MCF 10A (cell line): ENCODE results near the gene OXCT2. TPM values are rescaled to one million over a fixed set of nuclear protein-coding genes. Genes with fewer than 3 reads are reported as not detected.
"Not testable (repeated sequence)": the region's sequence is repeated elsewhere in the genome, so short reads cannot be mapped to it uniquely, and the experiment has no call there.

Experiments
- BruUV-seq: library from RNA; stranded (reverse); fragments of 400-500 nt; replicated peaks from 2 replicates; lab custom pipeline; 2021; lab: Mats Ljungman, UMichigan
- CTCF ChIA-PET: fragments of 300-600 bp; sonication (Branson Sonifier 250); formaldehyde crosslinking; extraction: SDS; loops from one replicate; lab custom pipeline; 2021; ENCODE audit warnings: antibody characterized with exemption, inconsistent platforms; lab: Yijun Ruan, JAX
- POLR2A ChIA-PET: fragments of 300-600, 350-650 bp; sonication (Branson Sonifier 250); formaldehyde crosslinking; extraction: SDS; loops from one replicate; lab custom pipeline; 2020; ENCODE audit warnings: antibody characterized with exemption, inconsistent platforms; lab: Yijun Ruan, JAX
- DNase-seq: peaks from one replicate; pipeline ENCODE4 v3.0.0-alpha.2; 2018; ENCODE audit not compliant: unreplicated experiment
- H3K27ac Mint-ChIP-seq: one replicate; pipeline ENCODE4 v1.8.0; 2022; ENCODE audit warnings: mild to moderate bottlenecking, low read depth, mixed read lengths; ENCODE audit not compliant: unreplicated experiment
- H3K27me3 Mint-ChIP-seq: one replicate; pipeline ENCODE4 v1.8.0; 2022; ENCODE audit warnings: mixed read lengths; ENCODE audit not compliant: insufficient read depth, unreplicated experiment
- H3K36me3 Mint-ChIP-seq: one replicate; pipeline ENCODE4 v1.8.0; 2022; ENCODE audit warnings: mild to moderate bottlenecking, moderate library complexity, mixed read lengths; ENCODE audit not compliant: insufficient read depth, unreplicated experiment
- H3K4me1 Mint-ChIP-seq: one replicate; pipeline ENCODE4 v1.8.0; 2022; ENCODE audit warnings: mixed read lengths; ENCODE audit not compliant: insufficient read depth, unreplicated experiment
- H3K4me3 Mint-ChIP-seq: one replicate; pipeline ENCODE4 v1.8.0; 2022; ENCODE audit warnings: mild to moderate bottlenecking, moderate library complexity, mixed read lengths; ENCODE audit not compliant: unreplicated experiment
- H3K9me3 Mint-ChIP-seq: one replicate; pipeline ENCODE4 v1.8.0; 2022; ENCODE audit warnings: mixed read lengths; ENCODE audit not compliant: unreplicated experiment
- CTCF ChIP-seq: fragments of 200-600 bp; IDR thresholded peaks from one replicate; pipeline ENCODE4 v1.8.0; 2022; ENCODE audit warnings: antibody characterized with exemption, mild to moderate bottlenecking; ENCODE audit not compliant: unreplicated experiment
- intact Hi-C: fragments of 100-400 bp; cut with micrococcal nuclease; formaldehyde crosslinking; loops from 2 replicates; pipeline ENCODE4 v1.14.1; 2022
- total RNA-seq: library from RNA; stranded (reverse); gene quantifications from 2 replicates; pipeline ENCODE4 v1.2.3, GENCODE V29; 2022

Gene OXCT2
- total RNA-seq, 1 experiment from 2014 or later, result not detected

GRCh38 chr1:39800471-39800835 is 29.3 kb upstream of the OXCT2 start:
- Mint-ChIP-seq H3K27me3 (no peaks in the 10 kb centered on the region), H3K4me3 (no peak overlapping the region), H3K4me1 (peaks cover 26% of the 10 kb centered on the region), H3K27ac (peak overlapping the region; percentile 78), H3K36me3 (peaks cover 6% of the 10 kb centered on the region), H3K9me3 (no peaks in the 10 kb centered on the region)
- BruUV-seq, result no TSS peak
- POLR2A ChIA-PET, result interaction anchor here (0.7 to 2.1 kb wide), 6 partner anchors 13 to 133 kb away, joined by 3 to 7 read pairs (median 4); partner anchors contain the start of genes MYCL and PPIE
- CTCF ChIA-PET, result interaction anchor here (0.6 to 2.0 kb wide), 10 partner anchors 16 to 848 kb away, joined by 3 to 8 read pairs (median 3); partner anchors contain the start of gene NT5C1A
- TF ChIP-seq CTCF, result no peak
- intact Hi-C loops, result loop anchor here (1.0 to 10.0 kb wide), 2 partner anchors 76 to 194 kb away; no protein-coding TSS in a partner anchor
- peak; percentile 81 for DNase-seq

- H3K9me3 Mint-ChIP-seq, result no peaks in the 10 kb centered on the region
- intact Hi-C loops, result loop anchor here (1.0 to 10.0 kb wide), 2 partner anchors 75 to 194 kb away; no protein-coding TSS in a partner anchor
- DNase-seq, result peak; percentile 82
- BruUV-seq, result no TSS peak
- TF ChIP-seq CTCF, result peak; percentile 96
- no peaks in the 10 kb centered on the region for H3K27me3 Mint-ChIP-seq
- ChIA-PET POLR2A (interaction anchor here (0.7 to 2.1 kb wide), 6 partner anchors 13 to 240 kb away, joined by 3 to 7 read pairs (median 4); partner anchors contain the start of genes MYCL and PPIE), CTCF (interaction anchor here (0.6 to 2.0 kb wide), 11 partner anchors 16 to 847 kb away, joined by 3 to 8 read pairs (median 3); partner anchors contain the start of gene NT5C1A)
- peaks cover 6% of the 10 kb centered on the region for H3K36me3 Mint-ChIP-seq
- H3K27ac Mint-ChIP-seq, result peak overlapping the region; percentile 78
- H3K4me1 Mint-ChIP-seq, result peaks cover 26% of the 10 kb centered on the region
- peak overlapping the region; percentile 19 for H3K4me3 Mint-ChIP-seq
These were observed 28.8 kb upstream of the OXCT2 start for GRCh38 chr1:39799770-39800470.

- ChIA-PET CTCF (interaction anchor here (0.6 to 2.0 kb wide), 10 partner anchors 17 to 374 kb away, joined by 3 to 8 read pairs (median 4); no protein-coding TSS in a partner anchor), POLR2A (interaction anchor here (0.7 to 2.1 kb wide), 6 partner anchors 60 to 241 kb away, joined by 3 to 7 read pairs (median 4); partner anchors contain the start of genes MYCL and PPIE)
- H3K36me3 Mint-ChIP-seq, BruUV-seq, H3K4me3 Mint-ChIP-seq, intact Hi-C loops, H3K9me3 Mint-ChIP-seq, H3K27me3 Mint-ChIP-seq: not testable (repeated sequence)
- Mint-ChIP-seq H3K27ac (peak overlapping the region; percentile 78), H3K4me1 (peaks cover 26% of the 10 kb centered on the region)
- DNase-seq, result peak; percentile 58
These were observed 28.0 kb upstream of the OXCT2 start for GRCh38 chr1:39798859-39799769.

GRCh38 chr1:39795651-39796050 is 24.5 kb upstream of the OXCT2 start:
- POLR2A ChIA-PET, result no interaction called here
- no peaks in the 10 kb centered on the region for H3K27me3 Mint-ChIP-seq

More at GRCh38 chr1:39795651-39796050, 24.5 kb upstream of the OXCT2 start:
- Mint-ChIP-seq H3K27ac (no peak overlapping the region), H3K4me1 (peaks cover 18% of the 10 kb centered on the region), H3K36me3 (no peaks in the 10 kb centered on the region), H3K9me3 (no peaks in the 10 kb centered on the region), H3K4me3 (no peak overlapping the region)
- TF ChIP-seq CTCF, result no peak
- no TSS peak for BruUV-seq
- no peak for DNase-seq
- intact Hi-C loops, result no loop called here
- CTCF ChIA-PET, result interaction anchor here (0.6 kb wide), 1 partner anchor 10 kb away, joined by 3 read pairs; no protein-coding TSS in a partner anchor
